Cortex of kidney (tissue), 1 donor: ENCODE data around the gene ADORA2A.

Experiments used
- DNase-seq: peaks from one replicate; lab custom pipeline; 2025; lab: John Stamatoyannopoulos, UW

The ADORA2A gene

DNA sequence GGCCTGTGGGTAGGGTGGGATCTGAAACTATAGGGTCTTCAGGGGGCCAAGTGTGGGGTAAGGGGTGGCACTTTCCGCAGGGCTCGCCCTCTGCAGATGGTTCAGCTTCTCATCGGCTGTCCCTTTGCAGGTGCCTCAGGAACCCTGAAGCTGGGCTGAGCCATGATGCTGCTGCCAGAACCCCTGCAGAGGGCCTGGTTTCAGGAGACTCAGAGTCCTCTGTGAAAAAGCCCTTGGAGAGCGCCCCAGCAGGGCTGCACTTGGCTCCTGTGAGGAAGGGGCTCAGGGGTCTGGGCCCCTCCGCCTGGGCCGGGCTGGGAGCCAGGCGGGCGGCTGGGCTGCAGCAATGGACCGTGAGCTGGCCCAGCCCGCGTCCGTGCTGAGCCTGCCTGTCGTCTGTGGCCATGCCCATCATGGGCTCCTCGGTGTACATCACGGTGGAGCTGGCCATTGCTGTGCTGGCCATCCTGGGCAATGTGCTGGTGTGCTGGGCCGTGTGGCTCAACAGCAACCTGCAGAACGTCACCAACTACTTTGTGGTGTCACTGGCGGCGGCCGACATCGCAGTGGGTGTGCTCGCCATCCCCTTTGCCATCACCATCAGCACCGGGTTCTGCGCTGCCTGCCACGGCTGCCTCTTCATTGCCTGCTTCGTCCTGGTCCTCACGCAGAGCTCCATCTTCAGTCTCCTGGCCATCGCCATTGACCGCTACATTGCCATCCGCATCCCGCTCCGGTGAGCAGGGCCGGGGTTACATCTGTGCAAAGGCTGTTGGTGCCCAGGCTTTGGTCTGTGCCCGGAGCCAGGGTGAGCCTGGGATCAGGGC lies 5.8 kb downstream of the ADORA2A start:
- no peak for DNase-seq

DNA sequence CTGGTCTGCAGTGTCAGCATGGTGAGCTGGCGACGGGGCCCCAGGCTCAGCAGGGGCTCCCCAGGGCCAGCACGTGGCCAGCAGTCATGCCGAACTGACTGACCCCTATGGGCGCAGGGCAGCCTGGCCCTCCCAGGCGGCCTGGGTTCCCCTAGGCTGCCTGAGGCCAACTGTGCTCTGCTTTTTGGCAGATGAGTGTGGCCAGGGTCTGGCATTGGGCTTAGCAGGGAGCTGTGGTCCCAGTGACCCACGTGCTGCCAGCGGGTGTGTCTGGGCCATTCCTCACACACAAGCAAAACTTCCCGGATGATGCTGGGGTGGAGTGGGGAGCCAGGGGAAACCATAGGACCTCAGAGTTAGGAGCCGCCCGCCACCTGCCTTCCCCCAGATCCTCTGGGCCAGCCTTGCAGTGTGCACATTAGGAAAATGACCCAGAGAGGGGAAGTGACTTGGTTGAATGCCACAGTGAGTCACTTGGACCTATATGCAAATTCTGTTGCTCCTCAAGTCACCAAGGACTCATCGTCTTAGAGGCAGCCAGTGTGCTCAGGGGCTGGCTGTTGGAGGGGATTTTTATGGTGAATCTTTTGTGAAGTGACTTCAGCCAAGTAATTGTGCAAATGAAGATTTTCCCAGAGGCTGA lies 6.5 kb downstream of the ADORA2A start:
- DNase-seq: no peak

DNA sequence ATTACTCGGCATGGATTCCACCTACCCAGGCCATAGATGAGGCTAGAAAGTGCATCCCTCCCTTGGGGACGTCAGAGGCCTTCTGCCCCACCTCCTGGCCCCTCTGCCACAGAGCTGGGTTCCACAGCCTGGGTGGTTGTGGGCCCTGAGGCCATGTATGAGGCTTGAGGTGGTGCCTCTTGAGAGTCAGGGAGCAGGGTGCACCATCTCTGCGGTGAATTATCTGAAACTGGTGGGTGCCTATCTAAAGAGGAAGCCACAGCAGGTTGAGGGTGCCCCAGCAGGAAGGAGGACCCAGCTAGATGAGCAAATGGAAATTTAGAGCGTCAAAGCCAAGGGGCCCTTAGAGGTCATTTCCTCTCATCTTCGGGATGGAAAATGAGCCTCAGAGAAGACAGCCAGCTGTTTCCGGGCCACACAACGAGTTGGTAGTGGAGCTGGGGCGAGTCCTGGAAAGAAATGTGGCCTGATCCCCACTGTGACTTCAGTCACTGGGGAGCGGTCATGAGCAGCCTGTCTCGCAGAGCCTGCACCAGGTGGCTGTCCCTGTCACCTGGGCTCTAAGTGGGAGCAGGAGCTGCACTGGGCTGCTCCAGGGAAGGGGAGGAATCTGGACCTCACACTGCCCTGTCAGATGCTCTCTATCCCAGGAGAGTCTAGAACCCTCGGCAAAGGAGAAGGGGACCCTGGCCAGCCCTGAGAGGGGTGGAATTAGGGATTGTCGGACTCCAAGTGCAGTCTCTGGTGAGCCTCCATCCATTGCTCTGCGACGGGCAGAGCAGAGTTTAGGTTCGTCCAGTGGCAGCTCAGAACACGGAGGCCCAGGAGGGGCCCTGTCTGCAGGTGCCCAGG lies 7.3 kb downstream of the ADORA2A start:
- DNase-seq: no peak

DNA sequence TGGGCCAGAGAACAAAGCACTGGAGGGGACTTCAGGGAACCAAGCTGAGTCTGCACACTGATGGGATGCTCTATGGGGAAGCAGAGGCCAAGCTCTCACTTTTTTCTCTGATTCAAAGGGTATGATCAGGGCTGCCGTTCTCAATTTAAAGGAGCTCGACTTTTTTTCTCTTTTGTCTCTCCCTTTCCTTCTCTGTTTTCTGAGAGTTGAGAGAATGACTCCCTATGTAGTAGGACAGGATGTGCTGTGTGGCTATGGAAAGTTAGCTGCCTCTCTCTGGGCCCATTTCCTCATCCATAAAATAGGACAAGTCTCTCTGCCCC lies 7.9 kb downstream of the ADORA2A start:
- no peak for DNase-seq

DNA sequence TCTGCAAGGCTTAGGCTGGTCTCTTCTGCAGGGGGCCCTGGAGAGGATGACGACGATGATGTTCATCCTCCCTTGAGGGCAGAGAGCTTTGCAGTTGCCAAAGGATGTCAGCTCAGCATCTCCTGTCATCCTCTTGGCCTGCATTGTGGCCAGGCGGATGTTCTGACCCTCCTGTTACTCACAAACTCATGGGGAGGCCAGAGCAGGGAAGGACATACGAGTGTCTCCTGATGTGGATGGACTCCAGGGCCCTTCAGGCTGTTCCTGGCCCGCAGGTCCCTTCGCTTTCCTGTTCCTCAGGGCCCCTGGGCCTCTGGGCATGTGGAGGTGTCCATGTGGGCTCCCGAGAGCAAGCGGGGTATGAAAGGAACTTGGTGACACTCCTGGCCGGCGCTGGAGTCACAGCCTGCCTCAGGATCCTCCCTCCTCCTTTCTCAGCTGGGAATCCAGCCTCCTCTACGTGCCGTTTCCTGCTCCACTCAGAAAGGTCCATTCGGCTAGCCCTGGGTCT lies 8.5 kb downstream of the ADORA2A start:
- DNase-seq: no peak

DNA sequence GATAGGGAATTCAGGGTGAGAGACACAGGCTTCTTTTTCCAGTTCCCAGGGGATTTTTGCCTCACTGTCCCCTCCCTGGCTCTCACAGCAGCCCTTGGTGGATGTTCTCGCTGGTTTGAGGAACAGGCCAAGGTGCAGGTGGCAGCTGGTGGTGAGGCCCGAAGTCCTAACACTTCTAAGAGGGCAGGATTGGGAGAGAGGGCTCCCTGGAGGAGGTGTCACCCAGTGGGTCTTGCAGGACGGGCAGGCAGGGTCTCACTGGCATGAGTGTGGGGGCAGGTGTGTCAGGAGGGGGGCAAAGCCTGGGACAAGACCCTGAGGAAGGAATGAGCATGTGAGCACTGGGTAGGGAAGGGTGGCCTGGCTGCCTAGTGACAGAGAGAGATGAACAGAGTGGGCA lies 9.2 kb downstream of the ADORA2A start:
- DNase-seq: no peak

DNA sequence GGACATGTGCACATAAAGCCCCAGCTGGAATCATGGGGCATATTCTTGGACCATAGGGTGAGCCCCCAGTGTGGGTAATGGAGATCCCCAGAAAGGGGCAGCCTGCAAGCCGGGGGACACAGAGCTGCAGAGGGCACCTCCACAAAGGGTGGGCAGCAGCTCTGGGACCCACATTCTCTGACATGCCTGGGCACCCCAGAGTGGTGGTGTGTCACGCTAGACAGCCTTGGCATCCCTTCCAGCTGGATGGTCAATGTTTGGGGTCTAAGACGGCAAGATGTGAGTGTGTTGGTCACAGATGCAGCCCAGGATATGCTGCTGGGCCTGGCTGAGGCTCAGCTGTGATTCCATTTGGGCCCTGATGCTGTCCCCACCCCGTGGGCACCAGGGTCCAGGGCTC lies 9.7 kb downstream of the ADORA2A start:
- DNase-seq: no peak

DNA sequence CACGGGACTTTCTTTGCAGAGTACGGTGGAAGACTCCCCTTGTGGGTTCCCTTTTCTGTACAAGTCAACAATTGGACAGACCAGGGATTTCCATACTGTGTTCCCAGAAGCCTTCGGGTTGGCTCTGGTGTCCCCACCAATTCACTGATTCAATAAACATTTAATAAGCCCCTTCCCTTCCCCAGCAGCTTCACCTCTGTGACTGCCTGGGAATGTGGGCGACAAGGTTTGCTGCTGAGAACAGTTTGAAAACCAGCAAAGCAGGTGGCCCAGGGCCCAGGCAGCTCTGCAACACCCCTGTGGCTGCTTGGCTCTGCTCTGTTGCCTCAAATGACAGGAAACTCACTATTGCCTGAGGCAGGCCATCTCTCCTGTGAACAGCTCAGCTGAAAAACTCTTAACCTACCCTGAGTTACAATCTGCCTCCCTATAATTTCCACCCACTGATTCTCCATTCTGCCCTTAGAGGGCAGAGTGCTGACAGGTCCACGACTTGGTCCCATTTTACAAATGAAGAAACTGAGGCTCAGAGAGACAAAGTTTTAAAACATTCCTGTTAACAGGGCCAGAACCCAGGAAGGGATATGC lies 10.4 kb downstream of the ADORA2A start:
- no peak for DNase-seq

DNA sequence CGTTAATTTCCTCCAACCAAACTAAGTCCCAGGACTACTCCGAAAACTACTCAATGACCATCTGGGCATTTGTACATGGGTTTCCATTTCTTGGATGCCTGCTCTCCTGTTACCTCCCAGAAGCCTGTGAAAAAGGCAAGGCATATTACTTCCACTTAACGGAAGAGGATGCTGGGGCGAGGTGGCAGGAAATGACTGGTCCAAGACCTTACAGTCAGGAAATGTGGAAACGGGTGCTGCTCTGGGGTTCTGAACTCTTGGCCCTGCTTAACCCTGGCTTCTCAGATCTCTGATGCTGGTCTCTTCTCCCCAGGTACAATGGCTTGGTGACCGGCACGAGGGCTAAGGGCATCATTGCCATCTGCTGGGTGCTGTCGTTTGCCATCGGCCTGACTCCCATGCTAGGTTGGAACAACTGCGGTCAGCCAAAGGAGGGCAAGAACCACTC lies 12.9 kb downstream of the ADORA2A start:
- DNase-seq: no peak

DNA sequence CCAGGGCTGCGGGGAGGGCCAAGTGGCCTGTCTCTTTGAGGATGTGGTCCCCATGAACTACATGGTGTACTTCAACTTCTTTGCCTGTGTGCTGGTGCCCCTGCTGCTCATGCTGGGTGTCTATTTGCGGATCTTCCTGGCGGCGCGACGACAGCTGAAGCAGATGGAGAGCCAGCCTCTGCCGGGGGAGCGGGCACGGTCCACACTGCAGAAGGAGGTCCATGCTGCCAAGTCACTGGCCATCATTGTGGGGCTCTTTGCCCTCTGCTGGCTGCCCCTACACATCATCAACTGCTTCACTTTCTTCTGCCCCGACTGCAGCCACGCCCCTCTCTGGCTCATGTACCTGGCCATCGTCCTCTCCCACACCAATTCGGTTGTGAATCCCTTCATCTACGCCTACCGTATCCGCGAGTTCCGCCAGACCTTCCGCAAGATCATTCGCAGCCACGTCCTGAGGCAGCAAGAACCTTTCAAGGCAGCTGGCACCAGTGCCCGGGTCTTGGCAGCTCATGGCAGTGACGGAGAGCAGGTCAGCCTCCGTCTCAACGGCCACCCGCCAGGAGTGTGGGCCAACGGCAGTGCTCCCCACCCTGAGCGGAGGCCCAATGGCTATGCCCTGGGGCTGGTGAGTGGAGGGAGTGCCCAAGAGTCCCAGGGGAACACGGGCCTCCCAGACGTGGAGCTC lies 13.5 kb downstream of the ADORA2A start:
- no peak for DNase-seq

DNA sequence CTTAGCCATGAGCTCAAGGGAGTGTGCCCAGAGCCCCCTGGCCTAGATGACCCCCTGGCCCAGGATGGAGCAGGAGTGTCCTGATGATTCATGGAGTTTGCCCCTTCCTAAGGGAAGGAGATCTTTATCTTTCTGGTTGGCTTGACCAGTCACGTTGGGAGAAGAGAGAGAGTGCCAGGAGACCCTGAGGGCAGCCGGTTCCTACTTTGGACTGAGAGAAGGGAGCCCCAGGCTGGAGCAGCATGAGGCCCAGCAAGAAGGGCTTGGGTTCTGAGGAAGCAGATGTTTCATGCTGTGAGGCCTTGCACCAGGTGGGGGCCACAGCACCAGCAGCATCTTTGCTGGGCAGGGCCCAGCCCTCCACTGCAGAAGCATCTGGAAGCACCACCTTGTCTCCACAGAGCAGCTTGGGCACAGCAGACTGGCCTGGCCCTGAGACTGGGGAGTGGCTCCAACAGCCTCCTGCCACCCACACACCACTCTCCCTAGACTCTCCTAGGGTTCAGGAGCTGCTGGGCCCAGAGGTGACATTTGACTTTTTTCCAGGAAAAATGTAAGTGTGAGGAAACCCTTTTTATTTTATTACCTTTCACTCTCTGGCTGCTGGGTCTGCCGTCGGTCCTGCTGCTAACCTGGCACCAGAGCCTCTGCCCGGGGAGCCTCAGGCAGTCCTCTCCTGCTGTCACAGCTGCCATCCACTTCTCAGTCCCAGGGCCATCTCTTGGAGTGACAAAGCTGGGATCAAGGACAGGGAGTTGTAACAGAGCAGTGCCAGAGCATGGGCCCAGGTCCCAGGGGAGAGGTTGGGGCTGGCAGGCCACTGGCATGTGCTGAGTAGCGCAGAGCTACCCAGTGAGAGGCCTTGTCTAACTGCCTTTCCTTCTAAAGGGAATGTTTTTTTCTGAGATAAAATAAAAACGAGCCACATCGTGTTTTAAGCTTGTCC lies 14.3 kb downstream of the ADORA2A start:
- no peak for DNase-seq

DNA sequence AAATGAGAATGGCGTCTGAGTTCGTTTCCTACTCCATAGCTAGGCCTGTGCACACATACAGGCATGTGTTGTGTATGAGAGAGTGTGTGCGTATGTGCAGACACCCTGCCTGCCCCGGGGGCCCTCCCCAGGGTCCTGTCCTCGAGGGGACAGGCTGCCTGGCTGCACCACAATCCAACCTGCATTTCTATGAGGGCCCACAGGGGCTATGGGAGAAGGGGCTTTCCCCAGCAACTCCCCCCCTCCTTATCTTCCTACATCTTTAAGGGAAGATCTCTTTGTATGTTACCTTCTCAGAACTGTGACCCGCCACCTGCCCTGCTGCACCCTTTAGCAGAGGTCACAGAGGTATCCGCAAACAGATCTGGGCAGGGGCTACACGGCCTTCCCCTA lies 14.9 kb downstream of the ADORA2A start:
- no peak for DNase-seq

DNA sequence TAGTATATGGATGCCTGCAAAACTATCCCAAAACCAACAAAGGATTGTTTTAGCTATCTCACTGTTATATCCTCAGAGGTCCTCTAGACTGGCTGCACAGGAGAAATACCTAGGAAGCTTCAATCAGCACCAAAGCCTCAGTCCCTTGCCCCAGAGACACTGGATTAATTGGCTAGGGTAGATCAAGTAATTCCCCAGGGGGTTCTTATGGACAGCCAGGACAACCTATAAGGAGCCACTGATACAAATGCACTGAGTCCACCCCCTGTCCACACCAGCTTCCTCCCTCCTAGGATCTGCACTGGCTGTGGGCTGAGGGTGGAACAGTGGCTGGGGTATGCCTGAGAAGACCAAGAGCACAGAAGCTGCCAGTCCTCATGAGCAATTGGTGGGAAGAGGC lies 16.3 kb downstream of the ADORA2A start:
- no peak for DNase-seq

DNA sequence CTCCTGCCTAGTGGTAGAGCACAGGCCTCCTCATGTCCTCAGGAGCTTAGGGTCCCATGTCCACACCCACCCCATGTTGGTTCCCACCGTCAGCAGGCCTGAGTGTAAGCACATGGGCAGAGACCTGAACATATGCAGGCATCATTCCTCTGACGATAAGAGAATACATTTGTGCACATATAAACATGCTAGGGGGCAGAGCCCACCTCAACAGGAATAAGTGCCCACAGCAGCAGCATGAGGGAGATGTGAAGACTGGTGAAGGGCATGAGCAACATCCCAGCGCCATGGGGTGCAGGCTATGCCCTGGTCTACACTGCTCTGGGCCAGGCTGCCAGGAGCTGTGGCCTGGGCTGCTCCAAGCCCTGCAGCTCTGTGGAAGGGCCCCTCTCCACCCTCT lies 16.9 kb downstream of the ADORA2A start:
- DNase-seq: no peak

DNA sequence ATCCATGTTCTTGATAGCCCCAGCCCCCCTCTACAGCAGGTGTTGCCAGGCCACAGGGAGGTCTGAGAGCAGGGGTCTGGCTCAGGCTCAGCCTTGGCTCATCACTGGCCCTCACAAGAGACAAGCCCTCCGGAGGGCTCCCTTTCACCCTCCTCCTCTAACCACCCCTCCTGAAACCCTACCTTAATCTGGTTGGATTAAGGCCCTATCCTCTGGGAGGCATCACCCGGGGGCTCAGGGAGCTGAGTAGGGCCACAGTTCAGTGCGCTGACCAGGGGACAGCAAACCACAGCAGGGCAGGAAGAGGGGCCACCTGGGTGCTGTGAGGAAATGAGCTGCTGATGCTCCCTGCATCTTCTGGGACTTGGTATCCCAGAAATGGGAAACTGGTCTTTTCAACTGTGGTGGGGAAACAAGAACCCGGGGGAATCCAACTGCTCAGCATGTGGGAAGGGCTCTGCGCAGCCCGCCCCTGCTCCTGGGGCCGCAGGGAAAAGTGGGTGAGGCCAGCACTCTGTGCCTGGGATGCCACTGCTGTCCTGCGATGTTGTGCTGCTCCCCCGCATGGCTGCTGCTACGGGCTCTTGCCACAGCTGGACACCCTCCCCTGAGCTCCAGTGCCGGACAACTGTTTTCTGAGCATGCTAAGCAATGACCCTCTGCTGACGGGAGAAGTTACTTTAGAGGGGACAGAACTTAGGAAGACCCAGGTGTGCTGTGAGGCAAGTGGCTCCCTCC lies 17.5 kb downstream of the ADORA2A start:
- DNase-seq: no peak

DNA sequence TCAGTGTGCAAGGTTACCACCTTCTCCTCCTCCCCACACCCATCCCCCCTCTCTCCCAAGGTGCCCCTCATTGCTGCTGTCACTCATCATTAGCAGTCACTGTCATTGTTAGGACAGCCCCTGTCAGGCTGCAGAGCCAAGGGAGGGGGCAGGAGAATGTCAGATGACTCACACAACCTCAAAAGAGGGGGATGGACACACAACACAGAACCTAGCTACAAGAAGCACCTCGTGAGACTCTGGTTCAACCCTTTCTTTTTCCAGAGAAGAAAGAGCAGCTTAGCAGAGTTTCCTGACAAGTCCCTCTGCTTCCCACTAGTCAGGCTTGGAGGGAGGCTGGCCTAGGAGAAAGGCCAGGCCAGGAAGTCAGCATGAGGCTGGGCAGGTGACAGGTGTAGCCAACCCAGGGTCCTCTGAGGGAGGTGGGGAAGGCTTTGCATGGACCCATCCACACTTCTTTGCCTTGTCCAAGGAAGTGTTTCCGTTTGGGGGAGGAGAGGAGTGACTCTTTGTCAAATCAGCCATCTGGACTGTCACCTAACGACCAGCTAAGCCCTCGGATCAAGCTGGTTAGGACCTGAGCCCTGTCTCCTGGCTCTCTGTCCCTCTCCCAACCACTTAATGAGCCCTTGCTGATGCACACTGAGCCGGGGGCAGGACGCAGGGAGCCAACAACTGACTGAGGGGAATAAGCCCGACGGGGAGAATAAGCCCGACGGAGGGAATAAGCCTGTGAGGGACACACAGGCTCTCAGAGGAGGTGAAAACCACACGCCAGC lies 18.3 kb downstream of the ADORA2A start:
- no peak for DNase-seq

DNA sequence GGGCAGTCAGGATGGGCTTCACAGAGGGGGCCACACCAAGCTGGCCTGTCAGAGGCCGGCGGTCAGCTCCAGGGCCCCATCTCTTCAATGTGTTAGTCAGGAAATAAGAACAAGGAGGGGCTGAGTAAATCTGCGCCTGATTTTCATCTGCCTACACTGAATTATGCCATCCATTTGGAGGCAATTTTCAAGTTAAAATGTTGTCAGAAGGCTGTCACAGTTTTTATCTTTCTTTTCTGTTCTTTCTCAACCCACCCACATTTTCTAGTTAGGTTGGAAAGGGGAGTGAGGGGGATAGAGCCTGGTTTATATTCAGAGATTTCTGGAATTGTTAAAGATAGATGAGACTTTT lies 18.8 kb downstream of the ADORA2A start:
- no peak for DNase-seq

DNA sequence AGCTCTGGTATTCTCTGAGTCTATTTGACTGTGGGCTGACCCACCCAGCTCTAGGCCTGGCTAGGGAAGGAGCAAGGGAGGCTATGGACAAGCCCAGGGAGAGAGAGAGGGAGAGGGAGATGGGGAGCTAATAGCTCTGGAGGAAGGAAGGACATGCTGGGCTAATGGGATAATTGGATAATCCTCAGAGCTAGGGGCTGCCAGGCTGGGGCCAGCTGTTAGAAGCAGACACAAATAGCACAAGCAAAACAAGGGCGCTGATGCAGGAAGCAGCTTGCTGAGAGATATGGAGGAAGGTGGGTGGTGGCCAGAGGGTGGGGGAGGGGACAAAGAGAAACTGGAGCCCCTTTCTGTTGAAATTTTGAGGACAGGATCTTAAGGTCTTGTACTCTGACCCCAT lies 23.2 kb downstream of the ADORA2A start:
- no peak for DNase-seq

DNA sequence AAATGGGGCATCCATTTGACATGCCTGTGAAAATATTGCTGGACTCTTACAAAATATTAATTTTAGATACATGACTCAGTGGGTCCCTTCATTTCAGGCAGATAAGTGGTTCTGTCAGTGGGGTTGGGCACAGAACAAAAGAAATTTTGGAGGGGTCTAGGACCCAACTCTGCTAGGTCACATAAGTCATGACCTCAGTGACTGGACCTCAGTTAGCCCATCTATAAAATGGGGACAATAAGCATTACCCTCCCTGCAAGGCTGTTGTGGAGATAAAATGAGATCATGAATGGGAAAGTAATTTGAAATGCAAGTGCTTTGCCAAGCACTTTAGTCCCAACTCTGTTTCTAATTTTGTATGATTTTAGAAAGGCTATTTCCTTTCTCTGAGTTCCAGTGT lies 23.8 kb downstream of the ADORA2A start:
- no peak for DNase-seq
